ENCODE measurements around the gene BBS9.
"Not testable (repeated sequence)": the region's sequence is repeated elsewhere in the genome, so short reads cannot be mapped to it uniquely, and the experiment has no call there.

The BBS9 gene

DNA sequence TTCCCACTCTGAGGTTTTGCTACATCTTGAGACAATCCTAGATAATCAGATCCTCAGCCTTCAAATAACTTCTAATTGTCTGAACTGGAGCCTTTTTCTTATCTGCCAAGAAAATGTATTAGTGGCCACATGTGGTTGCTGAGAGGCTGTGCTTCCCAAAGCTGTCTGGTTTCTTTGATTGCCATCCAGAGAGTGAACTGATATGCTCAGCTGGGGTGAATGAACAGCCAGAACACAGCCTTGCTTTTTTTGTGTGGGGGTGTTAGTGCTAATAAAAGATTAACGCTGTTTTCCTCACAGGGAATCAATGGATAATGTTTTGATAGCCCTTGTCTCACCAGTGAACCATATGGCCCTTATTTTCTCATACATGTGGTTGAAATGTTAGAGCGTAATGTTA, 66.9 kb downstream of the BBS9 start:
- no peaks in the 10 kb centered on the region for H4K20me1 ChIP-seq
- no peak overlapping the region for H3K27ac ChIP-seq
- H3K9me3 ChIP-seq (replicated peaks in 1 of 11): peaks cover 0 to 5% (median under 1%) of the 10 kb centered on the region in 11 experiments; a peak in 7 of 22 replicates
- no peaks in the 10 kb centered on the region for H3K27me3 ChIP-seq
- no peak overlapping the region for H3K4me3 ChIP-seq
- TF ChIP-seq Cebpa-rat (IDR thresholded peaks at IDR 0.05): no peak
- no peaks in the 10 kb centered on the region for H3K36me3 ChIP-seq
- H3K4me2 ChIP-seq: no peak overlapping the region
- no peak overlapping the region for H3K9ac ChIP-seq
- peaks cover 0 to 25% (median 16%) of the 10 kb centered on the region in 10 experiments; a peak in 15 of 20 replicates for H3K4me1 ChIP-seq

- peaks cover 0 to 9% (median 0%) of the 10 kb centered on the region in 11 experiments; a peak in 3 of 22 replicates for H3K36me3 ChIP-seq
- H3K4me2 ChIP-seq: peak overlapping the region in 2 of 11 experiments; percentile 3 to 14; a peak in 3 of 22 replicates
- H3K27me3 ChIP-seq: no peaks in the 10 kb centered on the region
- no peaks in the 10 kb centered on the region for H4K20me1 ChIP-seq
- H3K4me1 ChIP-seq: peaks cover 0 to 8% (median 0%) of the 10 kb centered on the region in 10 experiments; a peak in 6 of 20 replicates
- H3K9me3 ChIP-seq (replicated peaks in 1 of 11): peaks cover 18 to 30% (median 20%) of the 10 kb centered on the region in 11 experiments
- TF ChIP-seq Cebpa-rat (IDR thresholded peaks at IDR 0.05): no peak
- no peak overlapping the region for H3K27ac ChIP-seq
- H3K4me3 ChIP-seq: no peak overlapping the region
- H3K9ac ChIP-seq: no peak overlapping the region
Measured at GRCh38 chr7:33200282-33200681, 70.9 kb downstream of the BBS9 start.

DNA sequence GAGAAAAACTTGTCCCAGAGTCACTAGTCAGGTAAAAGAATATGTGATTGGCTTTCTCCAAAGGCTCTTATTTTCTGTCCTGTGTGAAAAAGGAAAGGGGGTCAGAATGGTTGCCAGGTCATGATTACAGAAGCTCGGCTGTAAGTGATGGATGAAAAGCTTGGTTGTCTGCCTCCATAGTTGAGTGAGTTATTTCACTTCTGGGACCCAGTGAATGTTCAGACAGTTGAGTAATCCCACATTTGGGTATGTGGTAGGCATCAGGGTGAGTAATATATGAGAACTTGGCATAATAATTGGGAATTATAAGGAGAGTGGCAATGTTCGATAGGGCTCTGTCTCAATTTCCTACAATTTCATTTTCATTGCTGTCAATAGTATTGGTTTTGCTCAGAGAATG, 72.5 kb downstream of the BBS9 start:
- H3K4me1 ChIP-seq: peaks cover 0 to 8% (median 0%) of the 10 kb centered on the region in 10 experiments; a peak in 6 of 20 replicates
- no peak for TF ChIP-seq Cebpa-rat (IDR thresholded peaks at IDR 0.05)
- H3K36me3 ChIP-seq: peaks cover 0 to 9% (median 0%) of the 10 kb centered on the region in 11 experiments; a peak in 3 of 22 replicates
- no peaks in the 10 kb centered on the region for H4K20me1 ChIP-seq
- H3K9me3 ChIP-seq (replicated peaks in 1 of 11): peaks cover 18 to 30% (median 20%) of the 10 kb centered on the region in 11 experiments
- H3K4me3 ChIP-seq: no peak overlapping the region
- H3K27ac ChIP-seq: no peak overlapping the region
- H3K27me3 ChIP-seq: no peaks in the 10 kb centered on the region
- H3K9ac ChIP-seq: no peak overlapping the region
- H3K4me2 ChIP-seq: no peak overlapping the region

GRCh38 chr7:33210958-33211357, 81.6 kb downstream of the BBS9 start:
- no peak for TF ChIP-seq Cebpa-rat (IDR thresholded peaks at IDR 0.05)
- H3K27me3 ChIP-seq: no peaks in the 10 kb centered on the region
- no peak overlapping the region for H3K4me3 ChIP-seq
- H3K4me2 ChIP-seq: no peak overlapping the region
- no peaks in the 10 kb centered on the region for H3K4me1 ChIP-seq
- H3K9me3 ChIP-seq (replicated peaks in 1 of 11): peaks cover 38 to 54% (median 41%) of the 10 kb centered on the region in 11 experiments
- H3K36me3 ChIP-seq: peaks cover 0 to 23% (median 4%) of the 10 kb centered on the region in 11 experiments; a peak in 7 of 22 replicates
- no peaks in the 10 kb centered on the region for H4K20me1 ChIP-seq
- H3K27ac ChIP-seq: no peak overlapping the region
- H3K9ac ChIP-seq: no peak overlapping the region

DNA sequence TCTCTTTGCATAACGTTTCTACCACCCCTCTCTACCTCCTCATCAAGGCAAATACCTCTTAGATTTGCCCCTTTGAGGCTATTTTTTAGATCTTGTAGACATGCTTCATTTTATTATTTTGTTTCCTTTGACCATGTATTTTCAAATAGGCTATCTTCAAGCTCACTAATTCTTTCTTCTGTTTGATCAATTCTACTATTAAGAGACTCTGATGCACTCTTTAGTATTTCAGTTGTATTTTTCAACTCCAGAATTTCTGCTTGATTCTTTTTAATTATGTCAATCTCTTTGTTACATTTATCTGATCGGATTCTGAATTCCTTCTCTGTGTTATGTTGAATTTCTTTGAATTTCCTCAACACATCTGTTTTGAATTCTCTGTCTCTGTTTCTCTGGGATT, 82.8 kb downstream of the BBS9 start:
- TF ChIP-seq Cebpa-rat (IDR thresholded peaks at IDR 0.05): no peak
- Histone ChIP-seq H3K27ac (no peak overlapping the region), H3K4me3 (no peak overlapping the region), H3K36me3 (peaks cover 0 to 23% (median 4%) of the 10 kb centered on the region in 11 experiments; a peak in 7 of 22 replicates), H3K9me3 (replicated peaks in 1 of 11) (peaks cover 38 to 54% (median 41%) of the 10 kb centered on the region in 11 experiments), H3K27me3 (no peaks in the 10 kb centered on the region), H3K4me1 (peaks cover 0 to 5% (median 0%) of the 10 kb centered on the region in 10 experiments; a peak in 2 of 20 replicates), H3K4me2 (no peak overlapping the region), H3K9ac (no peak overlapping the region), H4K20me1 (no peaks in the 10 kb centered on the region)

GRCh38 chr7:33215992-33216391, 86.6 kb downstream of the BBS9 start:
- no peak overlapping the region for H3K27ac ChIP-seq
- H3K4me2 ChIP-seq: no peak overlapping the region
- no peak overlapping the region for H3K9ac ChIP-seq

DNA sequence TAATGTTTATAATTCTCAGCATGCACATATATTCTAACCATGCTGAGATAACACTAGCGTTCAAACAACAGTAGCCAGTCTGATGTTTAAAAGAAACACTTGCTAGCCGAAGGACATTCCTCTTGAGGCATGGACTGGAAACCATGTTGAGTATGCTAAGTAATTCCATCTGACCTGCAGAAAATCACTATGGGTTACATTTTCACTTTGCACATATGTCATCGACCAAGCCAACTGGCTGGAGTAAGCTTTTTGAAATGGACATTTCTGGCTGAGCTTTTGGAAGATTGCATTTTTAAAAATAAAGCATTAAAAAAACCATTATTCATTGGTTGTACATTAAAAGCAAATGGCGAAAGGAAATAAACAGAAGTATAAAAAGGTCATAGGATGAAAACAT, 88.2 kb downstream of the BBS9 start:
- Histone ChIP-seq H3K9me3 (replicated peaks in 1 of 11) (peaks cover 14 to 31% (median 27%) of the 10 kb centered on the region in 11 experiments), H3K4me2 (no peak overlapping the region), H4K20me1 (no peaks in the 10 kb centered on the region), H3K27me3 (no peaks in the 10 kb centered on the region), H3K36me3 (peaks cover 0 to 9% (median 0%) of the 10 kb centered on the region in 11 experiments; a peak in 5 of 22 replicates), H3K27ac (no peak overlapping the region), H3K4me1 (peaks cover 0 to 5% (median 0%) of the 10 kb centered on the region in 10 experiments; a peak in 2 of 20 replicates), H3K9ac (no peak overlapping the region), H3K4me3 (no peak overlapping the region)
- TF ChIP-seq Cebpa-rat (IDR thresholded peaks at IDR 0.05): no peak

More at GRCh38 chr7:33215992-33216391, 86.6 kb downstream of the BBS9 start:
- Histone ChIP-seq H3K36me3 (peaks cover 0 to 16% (median 0%) of the 10 kb centered on the region in 11 experiments; a peak in 6 of 22 replicates), H4K20me1 (no peaks in the 10 kb centered on the region), H3K4me3 (no peak overlapping the region), H3K4me1 (peaks cover 0 to 5% (median 0%) of the 10 kb centered on the region in 10 experiments; a peak in 2 of 20 replicates), H3K9me3 (replicated peaks in 1 of 11) (peaks cover 30 to 47% (median 43%) of the 10 kb centered on the region in 11 experiments), H3K27me3 (no peaks in the 10 kb centered on the region)
- TF ChIP-seq Cebpa-rat (IDR thresholded peaks at IDR 0.05): no peak

- not testable (repeated sequence) for H3K4me3 ChIP-seq, H4K20me1 ChIP-seq, H3K4me2 ChIP-seq, H3K4me1 ChIP-seq, H3K27ac ChIP-seq, H3K27me3 ChIP-seq, H3K36me3 ChIP-seq, H3K9ac ChIP-seq
- H3K9me3 ChIP-seq (replicated peaks in 1 of 11): peaks cover 0 to 18% (median 13%) of the 10 kb centered on the region in 11 experiments; a peak in 13 of 22 replicates
Measured at GRCh38 chr7:33218841-33219535, 89.6 kb downstream of the BBS9 start.

DNA sequence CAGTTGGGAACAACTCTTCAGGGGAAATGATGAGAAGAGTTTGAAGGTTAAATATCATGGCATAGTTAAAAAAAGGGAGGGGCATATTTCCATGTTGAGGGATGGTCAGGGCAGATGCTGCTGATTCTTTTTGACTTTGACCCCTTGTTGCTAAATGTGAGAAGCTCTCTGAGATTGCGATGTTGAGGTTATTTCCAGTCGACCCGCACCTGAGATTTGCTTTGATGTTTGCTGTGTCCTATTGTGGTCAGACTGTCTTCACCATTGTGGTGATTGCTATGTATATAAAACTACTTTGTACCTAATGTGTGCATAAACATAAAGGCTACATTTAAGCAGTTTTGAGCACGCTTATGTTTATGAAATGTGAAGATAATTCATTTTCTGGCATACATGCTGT, 90.9 kb downstream of the BBS9 start:
- Histone ChIP-seq H3K9me3 (replicated peaks in 1 of 11) (peaks cover 0 to 15% (median 11%) of the 10 kb centered on the region in 11 experiments; a peak in 11 of 22 replicates), H3K9ac (no peak overlapping the region), H3K4me2 (no peak overlapping the region), H3K27ac (no peak overlapping the region), H3K27me3 (no peaks in the 10 kb centered on the region), H4K20me1 (no peaks in the 10 kb centered on the region), H3K4me1 (peaks cover 0 to 5% (median 0%) of the 10 kb centered on the region in 10 experiments; a peak in 2 of 20 replicates), H3K4me3 (no peak overlapping the region), H3K36me3 (no peaks in the 10 kb centered on the region)
- no peak for TF ChIP-seq Cebpa-rat (IDR thresholded peaks at IDR 0.05)

Measured in BLaER1 treated with 17β-estradiol and CSF1 and Interleukin-3, amounts not matched to agents 10 nM and 100 nM (cell line).